CD1c-positive myeloid dendritic cell (primary cell): ENCODE measurements around the gene FCN3.

Experiments
- DNase-seq: peaks from one replicate; pipeline ENCODE4 v3.0.0-alpha.2; 2016; ENCODE audit errors: extremely low spot score

FCN3 gene

DNA sequence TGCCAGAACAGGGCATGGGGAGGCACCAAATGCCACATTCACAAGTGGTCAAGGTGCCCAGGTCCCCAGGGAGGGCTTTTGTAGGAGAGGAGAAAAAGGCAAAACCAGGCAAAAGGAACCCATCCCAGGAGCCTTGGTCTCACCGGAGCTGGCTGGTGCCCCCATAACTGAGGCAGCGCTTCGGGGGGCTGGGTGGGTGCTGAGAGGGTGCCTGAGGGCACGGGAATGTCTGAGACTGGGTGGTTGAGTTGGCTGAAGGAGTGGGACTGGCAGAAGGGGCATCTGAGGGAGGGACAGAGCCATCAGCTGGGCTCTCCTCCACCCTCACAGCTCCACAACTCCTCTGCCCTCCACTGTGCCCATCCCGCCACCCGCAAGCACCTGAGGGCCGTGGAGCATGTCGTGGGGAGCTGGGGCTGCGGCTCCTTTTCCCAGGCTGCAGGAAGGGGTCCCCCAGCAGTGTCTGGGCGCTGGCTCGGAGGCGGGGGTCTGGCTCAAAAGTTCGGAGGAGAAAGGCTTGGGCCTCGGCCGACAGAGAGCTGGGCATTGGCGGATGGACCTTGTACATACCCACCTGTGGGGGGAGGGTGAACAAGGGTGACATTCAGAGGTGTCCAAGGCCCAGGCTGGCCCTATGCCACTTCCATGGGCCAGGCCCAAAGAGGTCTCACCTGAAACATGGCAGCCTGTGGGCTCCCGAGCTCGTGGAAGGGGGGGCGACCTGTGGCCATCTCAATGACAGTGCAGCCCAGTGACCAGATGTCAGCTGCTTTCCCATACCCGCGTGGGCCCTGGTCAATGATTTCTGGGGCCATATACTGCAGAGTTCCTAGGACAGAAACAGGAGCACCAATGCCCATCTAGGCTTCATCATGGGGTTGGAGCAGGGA lies 16.3 kb downstream of the FCN3 start:
- no peak for DNase-seq

DNA sequence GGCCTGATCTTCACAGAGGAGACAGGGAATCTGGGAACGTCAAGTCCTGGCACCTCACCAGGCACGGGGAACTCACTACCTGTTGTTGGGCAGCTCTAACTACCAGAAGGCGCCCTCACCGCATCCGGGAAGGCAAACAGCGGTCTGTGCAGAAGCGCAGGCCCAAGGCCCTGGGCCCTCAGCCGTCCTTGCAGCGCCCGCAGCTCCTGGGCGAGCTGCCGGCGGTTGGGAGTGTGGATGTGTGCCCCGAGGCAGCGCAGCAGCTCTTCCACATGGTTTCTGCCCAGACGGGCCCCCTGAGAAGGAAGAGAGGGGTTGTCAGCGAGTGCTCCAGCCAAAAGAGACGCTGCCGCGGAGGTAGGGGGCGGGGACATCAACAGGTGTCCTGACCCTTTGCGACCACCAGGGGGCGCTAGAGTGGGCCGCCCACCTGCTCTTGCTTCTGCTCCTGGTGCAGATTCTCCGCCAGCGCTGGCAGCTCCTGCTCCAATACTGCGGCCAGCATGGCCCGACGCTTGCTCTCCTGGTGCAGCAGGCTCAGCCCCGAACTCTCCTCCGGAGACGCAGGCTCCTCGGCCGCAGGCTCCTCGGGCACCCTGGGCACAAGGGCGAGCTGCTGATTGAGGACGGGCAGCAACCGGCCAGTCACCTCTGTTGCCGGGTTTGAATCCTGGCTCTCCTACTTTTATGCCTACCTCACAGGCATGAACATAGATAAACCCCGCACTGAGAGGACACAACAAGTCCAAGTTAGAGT lies 17.2 kb downstream of the FCN3 start:
- peak; percentile 89 for DNase-seq

DNA sequence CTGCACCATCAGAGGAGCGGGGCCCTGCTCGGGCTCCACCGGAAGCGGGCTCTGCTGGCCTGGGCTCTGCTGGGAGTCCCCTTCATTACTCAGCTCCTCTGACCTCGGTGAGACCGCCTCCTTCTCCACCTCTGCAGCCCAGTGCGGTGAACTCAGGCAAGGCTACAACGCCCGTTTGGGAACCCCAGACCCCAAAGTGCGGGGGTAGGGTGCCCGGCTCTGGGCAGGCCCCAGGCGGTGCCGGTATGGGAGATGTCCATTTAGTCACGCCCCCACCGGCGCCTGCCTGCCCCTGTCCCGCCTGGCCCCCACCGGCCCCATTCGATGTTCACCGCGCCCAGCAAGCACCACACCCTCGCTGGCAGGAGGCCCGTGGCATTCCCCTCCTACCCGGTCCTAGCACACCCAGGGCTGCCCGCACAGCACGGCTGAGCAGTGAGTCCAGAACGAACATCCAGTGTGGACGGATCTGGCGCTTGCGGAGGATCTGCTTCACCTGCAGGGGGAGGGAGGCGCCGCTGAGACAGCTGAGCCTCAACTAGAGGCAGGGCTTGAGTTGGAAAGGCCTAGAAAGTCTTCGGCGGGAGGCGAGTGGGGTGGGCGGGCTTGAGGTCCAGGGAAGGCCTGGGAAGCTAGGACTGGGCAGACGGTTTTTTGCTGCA lies 17.9 kb downstream of the FCN3 start:
- peak; percentile 7 for DNase-seq

DNA sequence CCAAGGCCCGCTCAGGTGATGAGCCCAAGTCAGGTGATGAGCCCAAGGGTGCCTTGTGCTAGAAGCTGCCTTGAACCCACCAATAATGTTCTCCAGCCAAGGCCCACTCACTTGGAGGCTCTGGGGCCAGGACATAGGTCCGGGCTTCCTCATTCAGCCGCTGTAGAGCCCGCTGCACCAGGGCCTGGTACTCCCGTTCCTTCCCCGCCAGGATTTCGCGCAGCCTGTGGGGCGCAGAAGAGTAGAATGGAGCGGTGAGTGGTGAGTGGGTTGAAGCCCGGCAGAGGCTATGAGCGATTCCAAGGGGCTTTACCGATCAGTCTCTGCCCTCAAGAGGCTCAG lies 18.4 kb downstream of the FCN3 start:
- DNase-seq: no peak

DNA sequence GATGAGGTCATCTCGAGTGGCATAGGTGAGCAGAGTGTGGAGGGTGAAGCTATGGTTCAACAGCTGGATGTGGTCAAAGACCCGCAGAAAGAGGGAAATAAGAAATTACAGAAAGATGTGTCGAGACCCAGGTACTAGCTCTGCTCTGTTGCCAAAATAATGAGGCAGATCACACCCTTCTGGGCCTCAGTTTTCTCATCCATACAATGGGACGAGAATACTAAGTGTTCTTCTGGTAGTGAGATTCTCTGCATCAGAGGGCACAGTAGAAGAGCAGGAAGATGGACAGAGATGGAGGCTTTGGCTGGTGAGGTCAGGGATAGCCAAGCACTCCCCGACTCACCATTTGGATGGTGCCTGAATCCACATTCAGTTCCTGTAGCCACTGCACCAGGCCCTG lies 18.9 kb downstream of the FCN3 start:
- DNase-seq: no peak

DNA sequence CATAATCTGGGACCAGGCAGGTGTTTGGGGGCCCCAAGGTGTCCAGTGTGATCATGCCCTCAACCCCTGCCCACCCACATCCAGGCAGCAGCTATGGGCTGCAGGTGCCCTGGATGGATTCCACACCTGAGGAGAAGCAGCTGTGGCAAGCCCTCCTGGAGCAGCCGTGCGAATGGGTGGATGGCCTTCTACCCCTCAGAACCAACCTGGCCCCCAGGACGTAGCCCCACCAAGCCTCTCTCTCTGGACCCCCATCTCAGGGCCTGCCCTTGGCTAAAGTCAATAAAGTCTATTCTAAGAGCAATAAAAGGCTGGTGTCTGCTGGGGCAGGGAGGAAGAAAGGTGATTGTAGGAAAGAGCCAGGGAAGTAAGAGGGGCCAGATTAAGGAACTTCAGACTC lies 21.0 kb downstream of the FCN3 start:
- DNase-seq: no peak

DNA sequence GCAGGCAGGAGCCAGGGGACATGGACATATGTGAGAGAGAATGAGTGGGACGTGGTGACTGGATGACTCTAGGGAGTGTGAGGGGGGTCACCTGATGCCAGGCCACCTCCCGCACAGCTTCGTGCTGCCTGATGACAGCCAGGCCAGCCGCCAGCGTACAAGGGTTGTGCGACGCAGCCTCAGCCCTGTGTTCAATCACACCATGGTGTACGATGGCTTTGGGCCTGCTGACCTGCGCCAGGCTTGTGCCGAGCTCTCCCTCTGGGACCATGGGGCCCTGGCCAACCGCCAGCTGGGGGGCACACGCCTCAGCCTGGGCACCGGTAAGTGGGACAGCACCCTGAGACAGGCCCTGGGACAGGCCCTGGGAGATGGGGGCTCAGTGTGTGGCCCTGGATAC lies 21.5 kb downstream of the FCN3 start:
- no peak for DNase-seq

DNA sequence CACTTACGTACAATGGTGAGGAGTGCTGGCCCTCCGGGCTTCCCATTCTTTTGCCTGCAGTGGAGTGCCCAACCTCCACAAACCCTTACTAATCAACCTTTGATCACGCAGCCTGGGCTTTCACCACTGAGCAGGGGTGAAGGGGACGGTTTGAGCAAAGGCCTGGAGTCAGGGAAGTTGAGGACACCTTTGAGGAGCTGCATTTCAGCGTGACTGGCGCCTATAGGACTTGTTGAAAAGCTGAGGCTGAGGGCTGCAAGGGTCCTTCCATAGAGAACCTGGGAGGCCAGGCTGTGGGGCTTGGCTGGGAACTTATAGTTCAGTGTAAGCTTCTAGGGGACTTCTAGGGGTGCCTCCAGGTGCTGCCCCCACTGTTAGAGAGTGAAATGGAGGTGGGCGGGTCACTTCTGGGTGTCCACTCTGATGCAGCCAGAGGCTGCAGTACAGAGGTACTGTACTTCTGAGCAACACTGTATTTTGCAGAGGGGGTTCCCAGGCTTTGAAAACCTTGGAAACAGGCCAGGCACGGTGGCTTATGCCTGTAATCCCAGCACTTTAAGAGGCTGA lies 23.0 kb downstream of the FCN3 start:
- no peak for DNase-seq

DNA sequence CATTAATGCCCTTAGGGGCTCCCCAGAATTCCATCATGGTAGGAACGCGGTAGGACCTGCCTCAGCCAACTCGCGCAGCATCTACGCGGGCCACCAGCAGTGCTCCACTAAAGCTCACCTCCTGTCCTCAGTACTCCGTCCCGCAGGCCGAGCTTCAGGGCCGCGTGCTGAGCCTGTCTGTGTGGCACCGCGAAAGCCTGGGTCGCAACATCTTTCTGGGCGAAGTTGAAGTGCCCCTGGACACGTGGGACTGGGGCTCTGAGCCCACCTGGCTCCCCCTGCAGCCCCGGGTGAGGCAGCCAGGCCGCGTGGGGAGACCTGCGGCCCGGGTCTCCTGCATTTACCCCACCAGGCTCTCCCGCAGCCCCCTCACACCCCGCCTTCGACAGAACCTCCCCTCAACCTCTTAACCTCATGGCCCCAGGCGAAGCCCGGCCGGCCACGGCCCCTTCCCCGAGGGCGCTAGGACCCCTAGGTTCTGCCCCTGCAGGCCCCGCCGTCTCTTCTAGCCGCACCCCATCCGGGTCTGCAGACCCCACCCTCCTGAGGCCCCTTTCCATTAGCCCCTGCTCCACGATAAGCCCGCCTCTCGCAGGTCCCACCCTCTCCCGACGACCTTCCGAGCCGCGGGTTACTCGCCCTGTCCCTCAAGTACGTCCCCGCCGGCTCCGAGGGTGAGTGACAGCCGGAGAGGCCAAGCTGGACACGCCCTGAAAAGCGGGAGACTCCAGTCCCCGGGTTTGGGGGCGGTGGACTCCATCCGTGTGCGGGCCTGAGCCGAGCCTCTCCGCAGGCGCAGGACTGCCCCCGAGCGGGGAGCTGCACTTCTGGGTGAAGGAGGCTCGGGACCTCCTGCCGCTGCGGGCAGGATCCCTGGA lies 23.7 kb downstream of the FCN3 start:
- no peak for DNase-seq

DNA sequence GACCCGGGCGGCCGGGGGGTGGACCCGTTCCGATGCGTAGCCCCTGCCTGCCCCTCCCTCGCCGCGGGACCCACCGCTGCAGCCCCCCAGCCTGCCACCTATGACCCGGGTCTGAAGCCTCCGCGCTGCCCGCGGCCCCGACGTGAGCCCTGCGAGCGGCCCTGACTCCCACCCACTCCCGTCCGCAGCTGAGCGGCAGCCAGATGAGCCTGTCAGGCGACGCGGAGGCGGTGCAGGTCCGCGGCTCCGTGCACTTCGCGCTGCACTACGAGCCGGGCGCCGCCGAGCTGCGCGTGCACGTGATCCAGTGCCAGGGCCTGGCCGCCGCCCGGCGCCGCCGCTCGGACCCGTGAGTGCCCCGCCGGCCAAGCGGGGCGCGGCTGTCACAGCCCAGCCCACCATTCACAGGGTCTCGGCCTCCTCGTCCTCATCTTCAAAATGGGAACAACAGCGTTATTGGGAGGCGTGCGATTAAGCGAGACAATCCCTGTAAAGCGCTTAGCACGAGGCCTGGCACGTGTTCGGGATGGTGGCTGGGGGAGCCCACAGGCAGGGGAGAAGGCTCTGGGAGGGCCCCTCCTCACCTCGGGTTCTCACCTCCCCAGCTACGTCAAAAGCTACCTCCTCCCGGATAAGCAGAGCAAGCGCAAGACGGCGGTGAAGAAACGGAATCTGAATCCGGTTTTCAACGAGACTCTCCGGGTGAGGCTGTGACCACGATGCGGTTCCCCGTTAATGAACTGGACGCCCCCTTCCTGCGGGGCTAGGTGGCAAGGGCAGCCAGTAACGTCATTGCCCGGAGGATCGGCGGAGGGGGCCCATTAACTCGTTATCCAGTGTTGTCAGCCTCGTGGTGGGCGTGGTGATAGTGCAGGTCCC lies 24.6 kb downstream of the FCN3 start:
- peak; percentile 66 for DNase-seq

DNA sequence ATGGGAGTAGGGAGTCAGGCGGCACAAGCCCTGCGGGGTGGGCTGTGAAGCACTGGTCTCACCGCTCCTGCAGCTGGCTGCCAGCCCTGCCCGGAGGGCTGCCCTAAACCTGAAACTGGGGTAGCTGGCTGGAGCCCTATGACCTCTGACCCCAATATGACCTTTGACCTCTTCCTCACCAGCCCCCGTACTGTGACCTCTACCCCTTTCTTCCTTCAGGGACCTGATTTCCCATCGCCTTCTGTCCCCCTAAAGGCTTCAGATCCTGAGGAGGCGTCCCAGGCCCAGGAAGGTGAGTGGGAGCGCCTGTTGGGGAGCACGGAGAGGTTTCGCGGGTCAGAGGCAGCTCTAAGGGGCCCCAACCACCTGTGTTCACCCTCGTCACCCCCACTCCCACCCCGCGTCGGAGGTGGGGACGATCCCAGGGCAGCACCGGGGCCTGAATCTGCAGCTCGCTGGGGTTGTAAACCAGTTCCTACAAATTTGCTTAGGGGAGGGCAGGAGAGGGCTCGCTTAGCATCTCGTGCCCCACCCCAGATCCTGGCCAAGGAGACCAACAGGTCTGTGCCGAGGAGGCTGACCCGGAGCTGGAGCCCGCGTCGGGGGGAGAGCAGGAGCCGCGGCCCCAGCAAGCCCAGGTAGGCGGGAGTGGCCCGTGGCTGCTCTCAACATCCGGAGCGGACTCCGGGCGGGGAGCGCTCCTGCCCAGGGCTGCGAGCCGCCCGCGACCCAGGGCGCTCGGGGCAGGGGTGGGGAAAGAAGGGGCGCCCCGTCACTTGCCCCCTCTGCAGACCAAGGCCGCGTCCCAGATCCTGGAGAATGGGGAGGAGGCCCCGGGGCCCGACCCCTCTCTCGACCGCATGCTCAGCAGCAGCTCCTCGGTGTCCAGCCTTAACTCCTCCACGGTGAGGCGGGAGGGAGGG lies 25.5 kb downstream of the FCN3 start:
- peak; percentile 34 for DNase-seq

DNA sequence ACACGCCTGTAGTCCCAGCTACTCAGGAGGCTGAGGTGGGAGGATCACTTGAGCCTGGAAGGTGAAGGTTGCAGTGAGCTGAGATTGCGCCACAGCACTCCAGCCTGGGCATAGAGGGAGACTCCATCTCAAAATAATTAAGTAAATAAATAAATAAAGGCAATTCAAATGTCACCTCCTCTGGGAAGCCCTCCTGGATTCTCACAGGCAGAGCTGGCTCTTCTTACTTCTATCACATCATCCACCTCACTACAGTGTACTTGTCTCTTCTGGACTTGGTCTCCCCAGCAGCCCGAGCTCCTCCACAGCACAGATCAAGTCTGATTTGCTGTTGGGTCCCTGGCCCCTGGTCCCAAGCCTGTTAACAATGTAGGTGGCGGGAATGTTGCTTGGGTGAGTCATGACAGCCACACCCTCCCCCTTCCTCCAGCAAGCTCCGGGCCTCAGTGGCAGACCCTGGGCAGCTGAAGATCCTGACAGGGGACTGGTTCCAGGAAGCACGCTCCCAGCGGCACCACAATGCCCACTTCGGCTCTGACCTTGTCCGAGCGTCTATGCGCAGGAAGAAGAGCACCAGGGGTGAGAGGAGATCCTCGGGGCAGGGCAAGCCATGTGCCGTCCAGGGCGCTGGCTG lies 27.5 kb downstream of the FCN3 start:
- DNase-seq: no peak

DNA sequence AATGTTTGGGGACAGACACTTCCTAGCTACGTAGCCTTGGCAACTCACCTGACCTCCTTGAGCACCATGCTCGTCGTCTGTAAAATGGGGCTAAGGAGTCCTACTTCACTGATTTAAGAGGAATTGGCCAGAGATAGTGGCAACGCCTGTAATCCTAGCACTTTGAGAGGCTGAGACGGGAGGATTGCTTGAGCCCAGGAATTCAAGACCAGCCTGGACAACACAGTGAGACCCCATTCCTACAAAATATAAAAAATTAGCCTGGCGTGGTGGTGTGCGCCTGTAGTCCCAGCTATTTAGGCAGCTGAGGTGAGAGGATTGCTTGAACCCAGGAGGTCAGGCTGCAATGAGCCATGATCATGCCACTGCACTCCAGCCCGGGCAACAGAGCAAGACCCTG lies 28.3 kb downstream of the FCN3 start:
- DNase-seq: no peak

DNA sequence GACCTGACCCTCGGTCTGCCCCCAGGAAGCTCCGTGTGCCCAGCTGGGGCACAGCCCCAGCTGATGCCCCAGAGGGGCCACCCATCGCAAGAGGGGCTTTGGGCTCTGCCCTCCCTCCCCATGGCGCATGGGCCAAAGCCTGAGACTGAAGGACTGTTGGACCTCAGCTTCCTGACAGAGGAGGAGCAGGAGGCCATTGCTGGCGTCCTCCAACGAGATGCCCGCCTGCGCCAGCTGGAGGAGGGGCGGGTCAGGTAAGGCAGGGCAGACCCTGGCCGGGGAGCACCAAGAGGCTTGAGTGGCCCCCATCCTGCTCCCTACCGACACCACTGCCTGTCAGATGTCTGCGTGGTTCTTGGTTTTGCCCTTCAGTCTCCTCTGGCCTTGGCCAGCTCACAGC lies 29.4 kb downstream of the FCN3 start:
- DNase-seq: no peak

DNA sequence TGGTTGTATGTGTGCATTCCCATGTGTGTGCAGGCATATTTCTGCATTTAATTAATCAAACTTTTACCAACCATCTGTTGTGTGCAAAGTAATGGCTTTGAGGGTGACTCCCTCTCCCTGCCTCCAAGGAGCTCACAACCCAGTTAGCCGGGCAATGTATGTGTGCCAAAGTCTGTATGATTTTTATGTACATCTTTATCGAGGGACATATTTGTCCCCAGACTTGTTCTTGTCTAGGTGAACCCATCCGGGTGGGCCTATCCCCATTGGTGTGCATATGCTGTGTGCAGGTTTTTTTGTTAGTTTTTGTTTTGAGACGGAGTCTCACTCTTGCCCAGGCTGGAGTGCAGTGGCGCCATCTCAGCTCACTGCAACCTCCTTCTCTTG lies 31.0 kb downstream of the FCN3 start:
- no peak for DNase-seq

DNA sequence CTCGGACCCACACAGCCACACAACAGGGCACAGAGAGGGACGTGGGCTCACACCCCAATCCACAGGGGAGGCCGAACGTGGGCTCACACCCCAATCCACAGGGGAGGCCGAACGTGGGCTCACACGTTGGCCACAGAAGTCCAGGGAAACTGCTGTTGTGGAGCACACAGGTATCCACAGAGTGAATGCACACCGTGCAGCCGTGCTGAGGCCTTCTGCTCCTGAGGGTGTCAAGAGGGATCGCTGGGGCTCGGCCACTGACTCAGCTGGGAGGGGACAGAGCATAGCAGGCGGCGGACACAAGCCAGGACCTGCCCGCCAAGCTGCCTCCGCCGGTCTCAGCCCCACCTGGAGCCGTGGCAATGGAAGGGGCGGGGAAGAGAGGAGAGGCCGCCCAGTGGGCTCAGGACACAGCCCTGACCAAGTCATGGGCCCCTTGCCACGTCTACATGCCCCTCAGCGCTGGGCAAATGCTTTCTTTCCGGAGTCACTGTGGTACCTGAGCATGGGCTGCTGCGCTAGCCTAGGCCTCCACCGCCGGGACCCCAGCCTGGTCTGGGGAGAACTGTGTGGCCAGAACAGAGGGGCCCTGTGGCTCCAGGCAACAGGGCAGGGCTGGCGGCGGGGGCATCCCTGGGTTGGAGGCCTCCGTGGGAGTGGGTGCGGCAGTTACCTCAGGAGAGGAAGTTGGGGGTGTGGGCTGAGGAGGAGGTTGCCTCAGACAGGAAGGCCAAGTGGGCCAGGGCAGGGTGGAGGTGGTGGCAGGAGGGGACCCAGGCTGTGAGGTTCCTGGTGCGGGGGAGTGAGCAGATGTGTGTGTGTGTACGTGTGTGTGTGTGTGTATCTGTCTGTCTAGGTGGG lies 31.6 kb downstream of the FCN3 start:
- DNase-seq: peak; percentile 81

DNA sequence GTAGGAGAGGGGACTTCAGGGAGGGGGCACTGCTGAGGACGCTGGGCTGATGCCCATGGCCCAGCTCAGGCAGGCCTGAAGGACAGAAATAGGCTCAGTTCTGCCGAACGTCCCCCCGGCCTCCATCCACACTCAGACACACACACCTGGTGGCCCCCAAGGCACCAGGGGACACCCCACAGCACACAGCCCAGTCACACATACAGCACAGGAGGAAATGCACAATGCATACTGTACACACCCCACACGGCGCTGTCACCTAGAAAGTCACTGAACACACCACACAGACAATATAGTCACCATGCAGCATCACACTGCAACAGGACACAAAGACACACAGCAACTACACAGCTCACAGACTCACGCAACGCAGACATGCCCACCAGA lies 32.2 kb downstream of the FCN3 start:
- peak; percentile 11 for DNase-seq
